Astrocyte (in vitro differentiated cells and primary cell): ENCODE results near the gene USP32. TPM values are rescaled to one million over a fixed set of nuclear protein-coding genes. Genes with fewer than 3 reads are reported as not detected.

Experiments used
- DNase-seq: peaks from one replicate; pipeline ENCODE4 v3.0.0-alpha.2; 2010; ENCODE audit warnings: low read depth
- FAIRE-seq: peaks from 2 replicates; lab custom pipeline; 2011; peaks lifted over from hg19 to GRCh38; lab: Jason Lieb, UNC
- H2AFZ ChIP-seq: 2 replicates; pipeline ENCODE4 v1.6.0; 2012; ENCODE audit warnings: low read depth, low read length, inconsistent platforms
- H3K27ac ChIP-seq: 2 replicates; pipeline ENCODE4 v1.5.1; 2011; ENCODE audit warnings: low read depth, low read length, inconsistent platforms
- H3K27me3 ChIP-seq: 2 replicates; pipeline ENCODE4 v1.6.0; 2011; ENCODE audit warnings: low read length, inconsistent platforms; ENCODE audit not compliant: insufficient read depth
- H3K36me3 ChIP-seq: 2 replicates; pipeline ENCODE4 v1.5.1; 2011; ENCODE audit warnings: low read length, inconsistent platforms; ENCODE audit not compliant: insufficient read depth
- H3K4me1 ChIP-seq: 2 replicates; pipeline ENCODE4 v1.5.1; 2011; ENCODE audit warnings: low read length, inconsistent platforms; ENCODE audit not compliant: insufficient read depth
- H3K4me2 ChIP-seq: 2 replicates; pipeline ENCODE4 v1.6.0; 2012; ENCODE audit warnings: low read length, inconsistent platforms
- H3K4me3 ChIP-seq: 2 replicates; pipeline ENCODE4 v1.5.1; 2011; ENCODE audit warnings: low read depth, mild to moderate bottlenecking, low read length, inconsistent platforms; ENCODE audit not compliant: insufficient read depth
- H3K79me2 ChIP-seq: 2 replicates; pipeline ENCODE4 v1.6.0; 2012; ENCODE audit warnings: mild to moderate bottlenecking, low read length, inconsistent platforms; ENCODE audit not compliant: insufficient read depth
- H3K9ac ChIP-seq: 2 replicates; pipeline ENCODE4 v1.6.0; 2012; ENCODE audit warnings: mild to moderate bottlenecking, low read length, inconsistent platforms
- H3K9me3 ChIP-seq: 2 replicates; pipeline ENCODE4 v1.5.1; 2012; ENCODE audit warnings: low read depth, mild to moderate bottlenecking, low read length, inconsistent platforms; ENCODE audit not compliant: insufficient read depth
- H4K20me1 ChIP-seq: 2 replicates; pipeline ENCODE4 v1.6.0; 2012; ENCODE audit warnings: low read length, inconsistent platforms; ENCODE audit not compliant: insufficient read depth
- H3K27ac Mint-ChIP-seq: one replicate; pipeline ENCODE4 v1.8.0; 2021; ENCODE audit warnings: mild to moderate bottlenecking, mixed read lengths; ENCODE audit not compliant: unreplicated experiment
- H3K27me3 Mint-ChIP-seq: one replicate; pipeline ENCODE4 v1.8.0; 2021; ENCODE audit warnings: low read depth, mixed read lengths; ENCODE audit not compliant: unreplicated experiment
- H3K36me3 Mint-ChIP-seq: one replicate; pipeline ENCODE4 v1.8.0; 2021; ENCODE audit warnings: low read depth, mixed read lengths; ENCODE audit not compliant: unreplicated experiment
- H3K4me1 Mint-ChIP-seq: one replicate; pipeline ENCODE4 v1.8.0; 2021; ENCODE audit warnings: low read depth, mixed read lengths; ENCODE audit not compliant: unreplicated experiment
- H3K4me3 Mint-ChIP-seq: one replicate; pipeline ENCODE4 v1.8.0; 2021; ENCODE audit warnings: mild to moderate bottlenecking, moderate library complexity, mixed read lengths; ENCODE audit not compliant: unreplicated experiment
- H3K9me3 Mint-ChIP-seq: one replicate; pipeline ENCODE4 v1.8.0; 2021; ENCODE audit warnings: mild to moderate bottlenecking, mixed read lengths; ENCODE audit not compliant: unreplicated experiment
- CTCF ChIP-seq: IDR thresholded peaks from 2 replicates; pipeline ENCODE4 v1.5.1; 2011; ENCODE audit warnings: low read depth, mild to moderate bottlenecking, inconsistent platforms, low read length, moderate library complexity; ENCODE audit not compliant: insufficient read depth
- EZH2 ChIP-seq: IDR thresholded peaks from 2 replicates; pipeline ENCODE4 v1.6.1; 2012; ENCODE audit warnings: mild to moderate bottlenecking, low read length, inconsistent platforms; ENCODE audit not compliant: insufficient read depth
- total RNA-seq: library from RNA; stranded (reverse); gene quantifications from 2 replicates; pipeline ENCODE4 v1.2.1, GENCODE V29; 2021

Gene USP32
- total RNA-seq, 1 donor from 2014 or later = 40.2 TPM

GRCh38 chr17:60149691-60150582, 242.0 kb downstream of the USP32 start, which contains the start of gene CA4:
Gene CA4, plus strand, starts transcription at chr17:60149973. Its CDS starts 62 bp downstream, at chr17:60150035.
- no peak within 1 kb of the TSS for H3K4me3 ChIP-seq
- no peaks in the 10 kb centered on the region for H3K9me3 ChIP-seq
- H3K4me2 ChIP-seq = peak within 1 kb of the TSS; percentile 55
- H2AFZ ChIP-seq = no peak within 1 kb of the TSS
- H3K36me3 ChIP-seq = no peaks in the 10 kb centered on the region
- no peak for FAIRE-seq
- no peak within 1 kb of the TSS for H3K27ac ChIP-seq
- peaks cover 4% of the 10 kb centered on the region for H3K4me1 ChIP-seq
- peaks cover 73% of the 10 kb centered on the region for H3K27me3 Mint-ChIP-seq
- H3K9me3 Mint-ChIP-seq = no peaks in the 10 kb centered on the region
- peaks cover 8% of the 10 kb centered on the region for H3K4me1 Mint-ChIP-seq
- no peaks in the 10 kb centered on the region for H3K79me2 ChIP-seq
- DNase-seq = no peak
- TF ChIP-seq CTCF (no peak), EZH2 (peak; percentile 99)
- no peak within 1 kb of the TSS for H3K4me3 Mint-ChIP-seq
- H3K9ac ChIP-seq = no peak within 1 kb of the TSS
- H3K36me3 Mint-ChIP-seq = no peaks in the 10 kb centered on the region
- H3K27ac Mint-ChIP-seq = no peak within 1 kb of the TSS
- H3K27me3 ChIP-seq = peaks cover 67% of the 10 kb centered on the region
- H4K20me1 ChIP-seq = no peaks in the 10 kb centered on the region

GRCh38 chr17:60148373-60148772, 243.6 kb downstream of the USP32 start:
- Mint-ChIP-seq H3K4me3 (no peak overlapping the region), H3K9me3 (no peaks in the 10 kb centered on the region), H3K27me3 (peaks cover 71% of the 10 kb centered on the region), H3K36me3 (no peaks in the 10 kb centered on the region), H3K4me1 (peaks cover 8% of the 10 kb centered on the region), H3K27ac (no peak overlapping the region)
- Histone ChIP-seq H3K27ac (no peak overlapping the region), H3K36me3 (no peaks in the 10 kb centered on the region), H3K79me2 (no peaks in the 10 kb centered on the region), H3K4me3 (no peak overlapping the region), H3K27me3 (peaks cover 72% of the 10 kb centered on the region), H3K9me3 (no peaks in the 10 kb centered on the region), H3K4me2 (no peak overlapping the region), H3K4me1 (peaks cover 1% of the 10 kb centered on the region), H3K9ac (no peak overlapping the region), H4K20me1 (no peaks in the 10 kb centered on the region), H2AFZ (no peak overlapping the region)
- no peak for TF ChIP-seq EZH2
- no peak for TF ChIP-seq CTCF
- FAIRE-seq = no peak
- no peak for DNase-seq
